ENCODE data around the gene OAF. TPM values are rescaled to one million over a fixed set of nuclear protein-coding genes. Genes with fewer than 3 reads are reported as not detected.

The OAF gene
- total and polyA plus RNA-seq, 9 of the 15 experiments (the other 6 are each of a cell fraction or from before 2014, with no cell fraction given), result 1.1 to 21.6 (median 7.5) TPM

- TF ChIP-seq BRD4 (IDR thresholded peaks at IDR 0.05), result no peak
- no peak for TF ChIP-seq HDGF (IDR thresholded peaks at IDR 0.05)
- no peak for TF ChIP-seq RCOR1 (IDR thresholded peaks at IDR 0.05; ENCODE audit: borderline replicate concordance in 1 of 2, low read depth in 2 of 2, low read length in 2 of 2)
- TF ChIP-seq ZNF583 (CRISPR knock-in tag; IDR thresholded peaks at IDR 0.05), result no peak
- peak; percentile 26; the same call in 1 of the 2 replicates for TF ChIP-seq KLF13 (tag; IDR thresholded peaks at IDR 0.05; ENCODE audit: borderline replicate concordance, low read depth)
- TF ChIP-seq GTF3C2 (IDR thresholded peaks at IDR 0.05; ENCODE audit: borderline replicate concordance, extremely low read depth, insufficient read length), result no peak
- no peak for TF ChIP-seq FOXP4 (CRISPR knock-in tag; IDR thresholded peaks at IDR 0.05; ENCODE audit: borderline replicate concordance)
- TF ChIP-seq E2F4 (CRISPR knock-in tag; IDR thresholded peaks at IDR 0.05; ENCODE audit: low read depth), result no peak
- no peak for TF ChIP-seq ZC3H4 (CRISPR knock-in tag; IDR thresholded peaks at IDR 0.05; ENCODE audit: borderline replicate concordance)
- peak; percentile 36; the same call in 1 of the 2 replicates for TF ChIP-seq ZNF263 (CRISPR knock-in tag; IDR thresholded peaks at IDR 0.05; ENCODE audit: borderline replicate concordance)
- TF ChIP-seq, protein P1, sequence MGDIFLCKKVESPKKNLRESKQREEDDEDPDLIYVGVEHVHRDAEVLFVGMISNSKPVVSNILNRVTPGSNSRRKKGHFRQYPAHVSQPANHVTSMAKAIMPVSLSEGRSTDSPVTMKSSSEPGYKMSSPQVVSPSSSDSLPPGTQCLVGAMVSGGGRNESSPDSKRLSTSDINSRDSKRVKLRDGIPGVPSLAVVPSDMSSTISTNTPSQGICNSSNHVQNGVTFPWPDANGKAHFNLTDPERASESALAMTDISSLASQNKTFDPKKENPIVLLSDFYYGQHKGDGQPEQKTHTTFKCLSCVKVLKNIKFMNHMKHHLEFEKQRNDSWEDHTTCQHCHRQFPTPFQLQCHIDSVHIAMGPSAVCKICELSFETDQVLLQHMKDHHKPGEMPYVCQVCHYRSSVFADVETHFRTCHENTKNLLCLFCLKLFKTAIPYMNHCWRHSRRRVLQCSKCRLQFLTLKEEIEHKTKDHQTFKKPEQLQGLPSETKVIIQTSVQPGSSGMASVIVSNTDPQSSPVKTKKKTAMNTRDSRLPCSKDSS (IDR thresholded peaks at IDR 0.05; ENCODE audit: low read depth, partially characterized antibody), result no peak
- TF ChIP-seq TAF7 (tag; IDR thresholded peaks at IDR 0.05), result no peak
- no peak for TF ChIP-seq PHTF2 (CRISPR knock-in tag; IDR thresholded peaks at IDR 0.05)
- no peak for TF ChIP-seq BCL6 (CRISPR knock-in tag; IDR thresholded peaks at IDR 0.05)
- TF ChIP-seq CBFA2T2 (conservative IDR thresholded peaks at IDR 0.05), result no peak
- peak; percentile 33; the same call in 1 of the 2 replicates for TF ChIP-seq CREM (IDR thresholded peaks at IDR 0.05; ENCODE audit: low read depth)
- TF ChIP-seq KDM2B (CRISPR knock-in tag; IDR thresholded peaks at IDR 0.05), result peak; percentile 86; the same call in 1 of the 2 replicates
- TF ChIP-seq KHSRP (IDR thresholded peaks at IDR 0.05), result no peak
Measured at GRCh38 chr11:120168960-120169681, 41.7 kb upstream of the OAF start (continued).

Data from K562 (cell line).